Mucosa of descending colon (tissue), 3 donors: ENCODE measurements around the gene RBCK1. TPM values are rescaled to one million over a fixed set of nuclear protein-coding genes. Genes with fewer than 3 reads are reported as not detected.
A peak's percentile ranks its signal among the peaks of the same experiment; 100 is the strongest.

Experiments
- ATAC-seq: fragments of 200-7000 bp; cut with Tn5 transposase; one replicate; pipeline ENCODE4 v1.9.1; 2020; ENCODE audit warnings: mild to moderate bottlenecking, moderate library complexity
- DNase-seq, 3 donors: peaks; one replicate each; pipeline ENCODE4 v3.0.0-alpha.2; 2020
- H3K36me3 ChIP-seq: fragments of 200-600 bp; one replicate; pipeline ENCODE4 v1.8.0; 2021; ENCODE audit warnings: low read depth, mild to moderate bottlenecking
- H3K4me1 ChIP-seq: fragments of 200-600 bp; one replicate; pipeline ENCODE4 v1.8.0; 2021; ENCODE audit warnings: low read depth, mild to moderate bottlenecking
- H3K4me3 ChIP-seq: fragments of 200-600 bp; one replicate; pipeline ENCODE4 v1.8.0; 2021; ENCODE audit warnings: mild to moderate bottlenecking
- H3K9me3 ChIP-seq: fragments of 200-600 bp; one replicate; pipeline ENCODE4 v1.8.0; 2021; ENCODE audit warnings: mild to moderate bottlenecking
- intact Hi-C, 2 donors: fragments of 100-400 bp; cut with DNase I in 1 of 2; cut with micrococcal nuclease in 1 of 2; formaldehyde crosslinking; loops; one replicate each; pipeline versions ENCODE4 v1.11.0 to v1.11.1; 2022; cut with DNase I, micrococcal nuclease
- total RNA-seq, 3 donors: library from RNA; stranded (reverse); fragmentation: NEBNext Ultra II Directional in 2 of 3; extraction: Animal tissue kit (Norgen Biotek cat#: 25700) in 2 of 3; gene quantifications; one replicate each; pipeline versions ENCODE4 v1.2.1 to v1.2.4, GENCODE V29; 2021 to 2023
- TF ChIP-seq, protein P1 (sequence below): fragments of 200-600 bp; IDR thresholded peaks from one replicate; pipeline ENCODE4 v1.8.0; 2022; ENCODE audit warnings: antibody characterized with exemption, mild to moderate bottlenecking
- donor health status: DM: no; HTN: no; CAD: no; lungs with moderate emphysema.
- donor health status: DM: no; HTN: no; CAD: no.
- donor health status: DM: no; HTN: yes; CAD: no.

Gene RBCK1
- total RNA-seq, 3 donors from 2014 or later, result 97.5 to 124 (median 117) TPM

DNA sequence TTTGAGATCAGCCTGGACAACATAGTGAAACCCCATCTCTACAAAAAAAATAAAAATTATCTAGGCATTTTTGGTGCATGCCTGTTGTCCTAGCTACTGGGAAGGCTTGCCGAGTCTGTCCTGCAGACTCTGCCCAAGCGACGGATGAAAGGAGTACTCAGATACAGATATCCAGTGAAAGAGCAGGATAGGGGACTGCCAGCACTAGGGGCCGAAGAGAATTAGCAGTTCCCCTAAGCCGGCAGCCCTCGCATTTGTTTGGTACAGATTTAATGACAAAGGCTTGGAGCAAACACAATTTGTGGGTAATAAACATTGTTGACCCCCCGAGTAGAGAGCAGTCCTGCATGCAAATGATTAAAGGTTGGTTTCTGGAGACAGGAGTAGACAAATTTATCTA, 59.7 kb downstream of the RBCK1 start:
- Histone ChIP-seq H3K4me1 (no peaks in the 10 kb centered on the region), H3K4me3 (no peak overlapping the region), H3K36me3 (no peaks in the 10 kb centered on the region), H3K9me3 (peaks cover 14% of the 10 kb centered on the region)
- TF ChIP-seq, protein P1, sequence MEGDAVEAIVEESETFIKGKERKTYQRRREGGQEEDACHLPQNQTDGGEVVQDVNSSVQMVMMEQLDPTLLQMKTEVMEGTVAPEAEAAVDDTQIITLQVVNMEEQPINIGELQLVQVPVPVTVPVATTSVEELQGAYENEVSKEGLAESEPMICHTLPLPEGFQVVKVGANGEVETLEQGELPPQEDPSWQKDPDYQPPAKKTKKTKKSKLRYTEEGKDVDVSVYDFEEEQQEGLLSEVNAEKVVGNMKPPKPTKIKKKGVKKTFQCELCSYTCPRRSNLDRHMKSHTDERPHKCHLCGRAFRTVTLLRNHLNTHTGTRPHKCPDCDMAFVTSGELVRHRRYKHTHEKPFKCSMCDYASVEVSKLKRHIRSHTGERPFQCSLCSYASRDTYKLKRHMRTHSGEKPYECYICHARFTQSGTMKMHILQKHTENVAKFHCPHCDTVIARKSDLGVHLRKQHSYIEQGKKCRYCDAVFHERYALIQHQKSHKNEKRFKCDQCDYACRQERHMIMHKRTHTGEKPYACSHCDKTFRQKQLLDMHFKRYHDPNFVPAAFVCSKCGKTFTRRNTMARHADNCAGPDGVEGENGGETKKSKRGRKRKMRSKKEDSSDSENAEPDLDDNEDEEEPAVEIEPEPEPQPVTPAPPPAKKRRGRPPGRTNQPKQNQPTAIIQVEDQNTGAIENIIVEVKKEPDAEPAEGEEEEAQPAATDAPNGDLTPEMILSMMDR, result no peak
- no peak for DNase-seq
- ATAC-seq, result no peak
- intact Hi-C loops, result no loop called here

DNA sequence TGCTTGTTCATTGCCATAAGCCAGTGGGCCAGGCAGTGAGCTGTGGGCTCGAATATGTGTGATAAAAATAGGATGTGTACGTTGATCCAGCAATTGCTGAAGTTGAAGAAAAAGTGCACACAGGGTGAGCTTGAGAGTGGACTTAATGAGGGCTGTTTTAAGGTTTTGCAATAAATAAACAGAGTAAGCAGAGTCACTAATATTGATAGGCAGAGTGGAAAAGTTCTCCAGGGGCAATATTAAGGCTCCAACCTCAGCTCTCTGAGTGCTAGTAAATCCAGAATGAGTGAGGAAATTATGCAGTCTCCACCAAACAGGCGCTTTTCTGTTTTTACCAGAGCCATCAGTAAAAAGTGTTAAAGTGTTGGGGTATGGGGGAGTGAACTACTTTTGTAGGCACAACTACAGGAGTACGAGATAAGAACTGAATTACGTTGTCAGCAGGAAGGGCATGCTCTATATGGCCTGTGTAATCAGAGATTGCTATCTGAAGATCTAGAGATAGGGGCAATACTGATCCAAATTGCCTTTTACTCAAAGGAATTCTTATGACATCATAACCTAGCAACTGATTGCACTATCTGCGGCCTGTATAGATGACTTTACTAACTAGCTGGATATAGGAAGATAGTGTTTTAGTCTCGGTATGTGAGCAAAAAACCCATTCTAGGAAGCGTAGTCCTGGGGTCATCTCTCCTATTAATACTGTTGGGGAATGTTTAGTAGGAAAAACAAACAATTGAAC, 61.8 kb downstream of the RBCK1 start:
- intact Hi-C loops, result no loop called here
- peak; percentile 46 for ATAC-seq
- no peaks in the 10 kb centered on the region for H3K36me3 ChIP-seq
- TF ChIP-seq, protein P1, result no peak
- DNase-seq, result no peak
- no peak overlapping the region for H3K4me3 ChIP-seq
- H3K4me1 ChIP-seq, result peaks cover 2% of the 10 kb centered on the region
- peaks cover 14% of the 10 kb centered on the region for H3K9me3 ChIP-seq

DNA sequence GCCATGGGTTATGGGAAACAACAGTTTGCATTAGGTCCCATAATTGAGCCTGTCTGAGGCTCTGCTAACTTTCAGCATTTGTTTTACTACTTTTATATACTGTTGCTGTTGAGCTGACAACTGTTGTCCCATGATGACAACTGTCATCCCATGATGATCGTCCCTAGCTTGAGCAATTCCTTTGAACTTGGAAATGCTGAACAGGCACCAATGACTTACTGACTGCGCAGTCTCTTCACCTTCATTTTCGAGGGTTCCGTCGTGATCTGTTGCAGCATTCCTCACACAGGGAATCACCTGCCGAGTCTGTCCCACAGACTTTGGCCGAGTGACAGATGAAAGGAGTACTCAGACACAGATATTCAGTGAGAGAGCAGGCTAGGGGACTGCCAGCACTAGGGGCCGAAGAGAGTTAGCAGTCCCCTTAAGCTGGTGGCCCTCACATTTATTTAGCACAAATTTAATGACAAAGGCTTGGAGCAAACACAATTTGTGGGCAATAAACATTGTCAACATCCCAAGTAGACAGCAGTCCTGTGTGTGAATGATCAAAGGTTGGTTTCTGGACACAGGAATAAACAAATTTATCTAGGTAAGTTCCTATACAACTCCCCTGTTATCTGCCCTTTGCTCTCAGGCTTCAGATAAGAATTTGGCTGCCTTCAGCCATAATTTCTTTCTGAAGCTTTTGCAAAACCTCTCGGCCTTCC, 64.2 kb downstream of the RBCK1 start:
- Histone ChIP-seq H3K4me3 (no peak overlapping the region), H3K36me3 (no peaks in the 10 kb centered on the region), H3K9me3 (peaks cover 14% of the 10 kb centered on the region), H3K4me1 (peaks cover 10% of the 10 kb centered on the region)
- TF ChIP-seq, protein P1, result no peak
- intact Hi-C loops, result no loop called here
- DNase-seq, result no peak
- ATAC-seq, result peak; percentile 69

DNA sequence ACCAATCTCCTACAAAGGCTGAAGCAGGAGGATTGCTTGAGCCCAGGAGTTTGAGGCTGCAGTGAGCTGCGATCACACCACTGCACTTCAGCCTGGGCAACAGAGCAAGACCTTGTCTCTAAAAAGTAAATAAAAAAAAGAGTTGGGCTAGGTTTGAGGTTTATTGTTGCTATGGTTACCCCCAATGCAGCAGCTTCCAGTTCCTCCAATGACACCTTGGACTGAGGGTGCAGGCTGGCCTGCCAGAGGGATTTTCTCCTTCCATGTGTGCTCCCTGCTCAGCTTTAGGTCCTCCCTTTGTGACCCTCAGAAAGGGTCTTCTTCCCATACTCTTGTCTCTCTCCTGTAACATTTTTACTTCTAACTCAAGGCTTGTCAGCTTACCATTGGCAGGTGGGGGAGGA, 64.8 kb downstream of the RBCK1 start:
- intact Hi-C loops, result no loop called here
- TF ChIP-seq, protein P1, result no peak
- Histone ChIP-seq H3K9me3 (peaks cover 14% of the 10 kb centered on the region), H3K36me3 (no peaks in the 10 kb centered on the region), H3K4me1 (peaks cover 10% of the 10 kb centered on the region), H3K4me3 (no peak overlapping the region)
- DNase-seq (no peak), ATAC-seq (peak; percentile 25)

DNA sequence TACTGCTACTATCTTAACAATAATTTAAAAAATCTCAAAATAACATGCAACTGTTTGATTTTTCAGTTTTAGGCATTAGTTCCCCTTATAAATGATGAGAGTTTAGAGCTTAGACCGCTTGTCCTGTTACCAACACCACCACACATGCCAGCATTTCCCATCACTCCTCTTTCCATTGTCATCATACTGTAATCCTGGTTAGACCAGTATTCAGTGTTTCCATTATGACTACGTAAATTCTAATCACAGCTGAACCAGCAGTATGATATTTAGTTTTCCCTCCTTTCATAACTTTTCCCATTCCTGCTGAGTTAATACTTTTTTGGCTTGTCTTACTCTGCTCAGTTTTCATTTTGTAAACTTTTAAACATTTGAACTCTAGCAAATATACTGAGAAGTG, 66.5 kb downstream of the RBCK1 start:
- Histone ChIP-seq H3K9me3 (peaks cover 14% of the 10 kb centered on the region), H3K4me1 (peaks cover 10% of the 10 kb centered on the region), H3K4me3 (no peak overlapping the region), H3K36me3 (no peaks in the 10 kb centered on the region)
- ATAC-seq (no peak), DNase-seq (no peak)
- intact Hi-C loops, result no loop called here
- TF ChIP-seq, protein P1, result no peak
